ENCODE results near the gene TLX2. TPM values are rescaled to one million over a fixed set of nuclear protein-coding genes. Genes with fewer than 3 reads are reported as not detected.

Gene TLX2
- total and polyA plus RNA-seq, 8 donors: 0.08 TPM; not detected in 6

- no peak overlapping the region for H3K27ac ChIP-seq
- no peak for TF ChIP-seq CTCF (IDR thresholded peaks at IDR 0.05)
- H3K27me3 ChIP-seq: peaks cover 0 to 7% of the 10 kb centered on the region in 2 donors
- H3K4me3 ChIP-seq: no peak overlapping the region
- DNase-seq (no peak), ATAC-seq (no peak)
- peaks cover 0 to 27% of the 10 kb centered on the region in 2 donors for H3K4me1 ChIP-seq
- no peaks in the 10 kb centered on the region for H3K36me3 ChIP-seq
- no peaks in the 10 kb centered on the region for H3K9me3 ChIP-seq
- intact Hi-C loops (cut with DNase I): no loop called here
These were observed 48.0 kb downstream of the TLX2 start for GRCh38 chr2:74562126-74562775.

GRCh38 chr2:74564222-74564621, 50.0 kb downstream of the TLX2 start:
- Histone ChIP-seq H3K4me3 (no peak overlapping the region), H3K27me3 (peaks cover 0 to 7% of the 10 kb centered on the region in 2 donors), H3K4me1 (peaks cover 0 to 20% of the 10 kb centered on the region in 2 donors), H3K9me3 (no peaks in the 10 kb centered on the region), H3K27ac (no peak overlapping the region), H3K36me3 (no peaks in the 10 kb centered on the region)
- TF ChIP-seq CTCF (IDR thresholded peaks at IDR 0.05): no peak
- DNase-seq: no peak
- no peak for ATAC-seq
- intact Hi-C loops (cut with DNase I): no loop called here

- intact Hi-C loops (cut with DNase I): no loop called here
- Histone ChIP-seq H3K36me3 (no peaks in the 10 kb centered on the region), H3K4me1 (peaks cover 0 to 20% of the 10 kb centered on the region in 2 donors), H3K9me3 (no peaks in the 10 kb centered on the region), H3K4me3 (no peak overlapping the region), H3K27me3 (no peaks in the 10 kb centered on the region), H3K27ac (no peak overlapping the region)
- TF ChIP-seq CTCF (IDR thresholded peaks at IDR 0.05): no peak
- ATAC-seq (no peak), DNase-seq (no peak)
These were observed 52.0 kb downstream of the TLX2 start for GRCh38 chr2:74566076-74566753.

DNA sequence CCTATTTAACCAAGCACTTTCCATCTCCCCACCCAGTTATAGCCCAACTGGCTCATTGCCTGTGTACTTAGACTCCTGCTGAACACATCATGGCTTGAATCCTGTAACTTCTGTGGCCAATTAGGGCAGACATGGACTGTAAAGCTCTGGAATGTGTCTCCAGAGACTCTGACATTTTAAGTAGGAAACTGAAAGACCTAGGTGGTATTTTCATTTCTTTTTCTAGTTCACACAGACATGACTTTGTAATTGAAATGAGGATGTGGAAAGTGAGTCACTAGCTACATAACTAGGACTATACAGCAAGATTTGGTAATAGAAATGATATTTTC, 52.5 kb downstream of the TLX2 start:
- DNase-seq (no peak), ATAC-seq (peak; percentile 19)
- no peak overlapping the region for H3K4me3 ChIP-seq
- no peak overlapping the region for H3K27ac ChIP-seq
- H3K36me3 ChIP-seq: no peaks in the 10 kb centered on the region
- H3K4me1 ChIP-seq: peaks cover 0 to 20% of the 10 kb centered on the region in 2 donors
- no peaks in the 10 kb centered on the region for H3K9me3 ChIP-seq
- intact Hi-C loops (cut with DNase I): no loop called here
- TF ChIP-seq CTCF (IDR thresholded peaks at IDR 0.05): no peak
- H3K27me3 ChIP-seq: no peaks in the 10 kb centered on the region

Other genes with a start within 250 kb of the TLX2 start
- 1 to 10 TPM; 2.0 to 8.2 TPM for gene SLC4A5, start 171.0 kb upstream of the TLX2 start, total RNA-seq
- 10 to 100 TPM in 2 of 6 donors, 1 to 10 TPM in 4; 6.6 to 13.8 (median 8.0) TPM for gene SLC4A5, start 171.0 kb upstream of the TLX2 start, polyA plus RNA-seq (ENCODE audit: insufficient read length in 6 of 6)
- 100 to 1,000 TPM; 121 to 132 TPM for gene DCTN1, start 134.1 kb upstream of the TLX2 start, total RNA-seq
- 100 to 1,000 TPM; 139 to 162 (median 153) TPM for gene DCTN1, start 134.1 kb upstream of the TLX2 start, polyA plus RNA-seq (ENCODE audit: insufficient read length in 6 of 6)
- gene C2orf81, start 92.8 kb upstream of the TLX2 start, total RNA-seq: 1 to 10 TPM; 2.8 to 3.4 TPM
- gene C2orf81, start 92.8 kb upstream of the TLX2 start, polyA plus RNA-seq (ENCODE audit: insufficient read length in 6 of 6): 1 to 10 TPM; 4.4 to 5.7 (median 5.2) TPM
- gene WDR54, start 92.7 kb upstream of the TLX2 start, total RNA-seq: 10 to 100 TPM in 1 of 2 donors, 1 to 10 TPM in 1; 9.2 to 17.7 TPM
- gene WDR54, start 92.7 kb upstream of the TLX2 start, polyA plus RNA-seq (ENCODE audit: insufficient read length in 6 of 6): 10 to 100 TPM; 29.9 to 39.6 (median 36.9) TPM
- gene RTKN, start 72.5 kb upstream of the TLX2 start, total RNA-seq: 10 to 100 TPM; 29.6 to 37.0 TPM
- 10 to 100 TPM; 42.0 to 59.5 (median 56.3) TPM for gene RTKN, start 72.5 kb upstream of the TLX2 start, polyA plus RNA-seq (ENCODE audit: insufficient read length in 6 of 6)
- gene INO80B, start 59.4 kb upstream of the TLX2 start, total RNA-seq: 10 to 100 TPM; 23.8 to 27.1 TPM
- 10 to 100 TPM; 30.7 to 44.5 (median 35.0) TPM for gene INO80B, start 59.4 kb upstream of the TLX2 start, polyA plus RNA-seq (ENCODE audit: insufficient read length in 6 of 6)
- 10 to 100 TPM; 38.7 to 71.7 TPM for gene WBP1, start 56.0 kb upstream of the TLX2 start, total RNA-seq
- 100 to 1,000 TPM; 102 to 122 (median 113) TPM for gene WBP1, start 56.0 kb upstream of the TLX2 start, polyA plus RNA-seq (ENCODE audit: insufficient read length in 6 of 6)
- 10 to 100 TPM; 67.6 to 69.6 TPM for gene MOGS, start 49.1 kb upstream of the TLX2 start, total RNA-seq
- 10 to 100 TPM; 40.5 to 51.6 (median 44.8) TPM for gene MOGS, start 49.1 kb upstream of the TLX2 start, polyA plus RNA-seq (ENCODE audit: insufficient read length in 6 of 6)
- gene MRPL53, start 41.8 kb upstream of the TLX2 start, total RNA-seq: 10 to 100 TPM; 69.5 to 73.6 TPM
- 10 to 100 TPM; 33.5 to 57.8 (median 47.8) TPM for gene MRPL53, start 41.8 kb upstream of the TLX2 start, polyA plus RNA-seq (ENCODE audit: insufficient read length in 6 of 6)
- 10 to 100 TPM; 12.1 to 17.5 TPM for gene CCDC142, start 31.5 kb upstream of the TLX2 start, total RNA-seq
- 10 to 100 TPM; 13.7 to 18.6 (median 17.4) TPM for gene CCDC142, start 31.5 kb upstream of the TLX2 start, polyA plus RNA-seq (ENCODE audit: insufficient read length in 6 of 6)
- 10 to 100 TPM; 22.1 to 27.0 TPM for gene TTC31, start 31.4 kb upstream of the TLX2 start, total RNA-seq
- gene TTC31, start 31.4 kb upstream of the TLX2 start, polyA plus RNA-seq (ENCODE audit: insufficient read length in 6 of 6): 10 to 100 TPM; 31.2 to 38.4 (median 34.2) TPM
- gene LBX2, start 14.8 kb upstream of the TLX2 start, total RNA-seq: 1 to 10 TPM; 1.6 to 2.2 TPM
- gene LBX2, start 14.8 kb upstream of the TLX2 start, polyA plus RNA-seq (ENCODE audit: insufficient read length in 6 of 6): under 1 TPM in 5 of 6 donors, not detected in 1; 0.14 to 0.86 (median 0.35) TPM
- gene PCGF1, start 6.8 kb upstream of the TLX2 start, total RNA-seq: 10 to 100 TPM; 27.1 to 33.6 TPM
- 10 to 100 TPM; 20.4 to 27.1 (median 23.3) TPM for gene PCGF1, start 6.8 kb upstream of the TLX2 start, polyA plus RNA-seq (ENCODE audit: insufficient read length in 6 of 6)
- under 1 TPM; 0.24 to 0.26 TPM for gene DQX1, start 11.8 kb downstream of the TLX2 start, total RNA-seq
- under 1 TPM; 0.13 to 0.54 (median 0.27) TPM for gene DQX1, start 11.8 kb downstream of the TLX2 start, polyA plus RNA-seq (ENCODE audit: insufficient read length in 6 of 6)
- gene AUP1, start 15.3 kb downstream of the TLX2 start, total RNA-seq: 100 to 1,000 TPM; 110 to 132 TPM
- gene AUP1, start 15.3 kb downstream of the TLX2 start, polyA plus RNA-seq (ENCODE audit: insufficient read length in 6 of 6): 100 to 1,000 TPM in 2 of 6 donors, 10 to 100 TPM in 4; 82.1 to 106 (median 91.0) TPM
- 10 to 100 TPM; 29.4 to 36.6 TPM for gene HTRA2, start 15.5 kb downstream of the TLX2 start, total RNA-seq
- 10 to 100 TPM; 31.8 to 36.1 (median 33.9) TPM for gene HTRA2, start 15.5 kb downstream of the TLX2 start, polyA plus RNA-seq (ENCODE audit: insufficient read length in 6 of 6)
- 10 to 100 TPM; 10.8 to 12.2 TPM for gene LOXL3, start 39.5 kb downstream of the TLX2 start, total RNA-seq
- gene LOXL3, start 39.5 kb downstream of the TLX2 start, polyA plus RNA-seq (ENCODE audit: insufficient read length in 6 of 6): 10 to 100 TPM in 2 of 6 donors, 1 to 10 TPM in 4; 8.4 to 10.7 (median 9.7) TPM
- 10 to 100 TPM; 26.7 to 35.2 TPM for gene DOK1, start 40.3 kb downstream of the TLX2 start, total RNA-seq
- 10 to 100 TPM in 2 of 6 donors, 1 to 10 TPM in 4; 8.7 to 12.3 (median 9.7) TPM for gene DOK1, start 40.3 kb downstream of the TLX2 start, polyA plus RNA-seq (ENCODE audit: insufficient read length in 6 of 6)
- 1 to 10 TPM in 1 of 2 donors, under 1 TPM in 1; 0.47 to 1.1 TPM for gene M1AP, start 133.9 kb downstream of the TLX2 start, total RNA-seq
- gene M1AP, start 133.9 kb downstream of the TLX2 start, polyA plus RNA-seq (ENCODE audit: insufficient read length in 6 of 6): 1 to 10 TPM in 1 of 6 donors, under 1 TPM in 5; 0.14 to 1.0 (median 0.23) TPM
- gene SEMA4F, start 139.8 kb downstream of the TLX2 start, total RNA-seq: 10 to 100 TPM in 1 of 2 donors, 1 to 10 TPM in 1; 9.3 to 23.8 TPM
- gene SEMA4F, start 139.8 kb downstream of the TLX2 start, polyA plus RNA-seq (ENCODE audit: insufficient read length in 6 of 6): 1 to 10 TPM; 6.0 to 8.7 (median 6.7) TPM

Measured in left lung (tissue), 10 donors.